H1 (cell line): ENCODE measurements around the gene SHOX. TPM values are rescaled to one million over a fixed set of nuclear protein-coding genes. Genes with fewer than 3 reads are reported as not detected.
"Not testable (repeated sequence)": the region's sequence is repeated elsewhere in the genome, so short reads cannot be mapped to it uniquely, and the experiment has no call there.

Source experiments
- CTCF ChIA-PET: fragments of 300-600 bp; sonication (Branson Sonifier 250); formaldehyde crosslinking; loops from one replicate; lab custom pipeline; 2021; ENCODE audit not compliant: partially characterized antibody; lab: Charles Lee
- POLR2A ChIA-PET: fragments of 300-600 bp; sonication (Branson Sonifier 250); formaldehyde crosslinking; loops from one replicate; lab custom pipeline; 2021; ENCODE audit warnings: inconsistent platforms; ENCODE audit not compliant: partially characterized antibody; lab: Charles Lee
- DNase-seq, 2 experiments: peaks; one replicate each; pipeline versions ENCODE4 v3.0.0 to v3.0.0-alpha.2; 2010 to 2022; ENCODE audit warnings: low spot score in 2 of 2, low read depth in 1 of 2, mixed read lengths in 1 of 2
- FAIRE-seq: peaks from 2 replicates; lab custom pipeline; 2011; peaks lifted over from hg19 to GRCh38; lab: Jason Lieb, UNC
- H2AFZ ChIP-seq: 2 replicates; pipeline ENCODE4 v1.8.1; 2012; ENCODE audit warnings: low read length, inconsistent platforms
- H2AK5ac ChIP-seq: 2 replicates; pipeline ENCODE4 v1.6.1; 2013; ENCODE audit warnings: low read depth, low read length
- H2BK120ac ChIP-seq: replicated peaks from 2 replicates; pipeline ENCODE3; 2013; ENCODE audit warnings: low read depth, low read length, inconsistent platforms
- H2BK12ac ChIP-seq: 2 replicates; pipeline ENCODE4 v1.6.1; 2013; ENCODE audit warnings: low read depth, low read length
- H2BK15ac ChIP-seq: 2 replicates; pipeline ENCODE4 v1.6.1; 2013; ENCODE audit warnings: low read length
- H2BK20ac ChIP-seq: 2 replicates; pipeline ENCODE4 v1.6.1; 2013; ENCODE audit warnings: low read length
- H2BK5ac ChIP-seq: 2 replicates; pipeline ENCODE4 v1.6.1; 2013; ENCODE audit warnings: low read depth, low read length
- H3K14ac ChIP-seq: 2 replicates; pipeline ENCODE4 v1.6.1; 2013; ENCODE audit warnings: inconsistent platforms; ENCODE audit not compliant: insufficient read length
- H3K18ac ChIP-seq: 2 replicates; pipeline ENCODE4 v1.6.1; 2013; ENCODE audit warnings: low read length; ENCODE audit errors: extremely low read depth
- H3K23ac ChIP-seq: 2 replicates; pipeline ENCODE4 v1.6.1; 2013; ENCODE audit warnings: inconsistent platforms; ENCODE audit not compliant: insufficient read length
- H3K23me2 ChIP-seq: 2 replicates; pipeline ENCODE4 v1.6.1; 2013; ENCODE audit warnings: low read depth, low read length
- H3K27ac ChIP-seq: 2 replicates; pipeline ENCODE4 v1.6.1; 2011; ENCODE audit warnings: low read depth, low read length, inconsistent platforms
- H3K27me3 ChIP-seq, 4 experiments: replicated peaks in 1 of 4; 1 replicate in 1 of 4; 2 replicates in 3 of 4; pipeline versions ENCODE4 v1.6.1 to v1.8.1; 2011 to 2013; ENCODE audit warnings: low read length in 3 of 4, mild to moderate bottlenecking in 3 of 4, inconsistent platforms in 2 of 4, mixed read lengths in 2 of 4, moderate library complexity in 1 of 4; ENCODE audit not compliant: control insufficient read depth in 3 of 4, insufficient read depth in 3 of 4; ENCODE audit errors: extremely low read depth in 1 of 4
- H3K36me3 ChIP-seq, 4 experiments: 2 replicates each; pipeline versions ENCODE4 v1.6.1 to v1.8.1; 2011 to 2013; ENCODE audit warnings: mild to moderate bottlenecking in 4 of 4, low read length in 3 of 4, moderate library complexity in 2 of 4, control low read depth in 1 of 4, inconsistent platforms in 1 of 4; ENCODE audit not compliant: insufficient read depth in 4 of 4, control insufficient read depth in 2 of 4
- H3K4ac ChIP-seq: replicated peaks from 2 replicates; pipeline ENCODE3; 2013; ENCODE audit warnings: low read length, low read depth, mixed read lengths, inconsistent platforms; ENCODE audit not compliant: insufficient read length
- H3K4me1 ChIP-seq, 4 experiments: replicated peaks in 1 of 4; 1 replicate in 1 of 4; 2 replicates in 3 of 4; pipeline versions ENCODE4 v1.6.1 to v1.8.1; 2011 to 2013; ENCODE audit warnings: low read length in 3 of 4, inconsistent platforms in 2 of 4, mixed read lengths in 1 of 4; ENCODE audit not compliant: insufficient read depth in 4 of 4, control insufficient read depth in 3 of 4
- H3K4me2 ChIP-seq, 2 experiments: 2 replicates each; pipeline versions ENCODE4 v1.6.1 to v1.8.1; 2011 to 2013; ENCODE audit warnings: low read depth in 2 of 2, low read length in 2 of 2, control low read depth in 1 of 2, inconsistent platforms in 1 of 2, mild to moderate bottlenecking in 1 of 2; ENCODE audit not compliant: insufficient read depth in 1 of 2
- H3K4me3 ChIP-seq, 4 experiments: fragments of 200-600, 300-600 bp in 1 of 4; sonication (generic), shearing (Covaris generic), sonication (Bioruptor Twin) in 1 of 4; 2 replicates each; pipeline versions ENCODE4 v1.5.1 to v1.8.1; 2011 to 2016; ENCODE audit warnings: low read length in 4 of 4, low read depth in 3 of 4, control low read depth in 2 of 4, inconsistent platforms in 2 of 4, mild to moderate bottlenecking in 2 of 4, mixed read lengths in 1 of 4, moderate library complexity in 1 of 4; ENCODE audit not compliant: insufficient read depth in 2 of 4; ENCODE audit errors: extremely low read depth in 1 of 4
- H3K56ac ChIP-seq: replicated peaks from 2 replicates; pipeline ENCODE3; 2013; ENCODE audit warnings: low read depth, mild to moderate bottlenecking, mixed read lengths, low read length, inconsistent platforms; ENCODE audit not compliant: insufficient read length
- H3K79me1 ChIP-seq: 2 replicates; pipeline ENCODE4 v1.6.1; 2013; ENCODE audit warnings: low read depth, low read length, control low read depth
- H3K79me2 ChIP-seq, 2 experiments: 2 replicates each; pipeline versions ENCODE4 v1.6.1 to v1.8.1; 2012 to 2013; ENCODE audit warnings: low read length in 2 of 2, mild to moderate bottlenecking in 2 of 2, inconsistent platforms in 1 of 2; ENCODE audit not compliant: insufficient read depth in 2 of 2, control insufficient read depth in 1 of 2
- H3K9ac ChIP-seq, 4 experiments: replicated peaks in 1 of 4; 1 replicate in 1 of 4; 2 replicates in 3 of 4; pipeline versions ENCODE4 v1.6.1 to v1.8.1; 2011 to 2013; ENCODE audit warnings: low read depth in 3 of 4, low read length in 3 of 4, control low read depth in 2 of 4, mild to moderate bottlenecking in 2 of 4, moderate library complexity in 2 of 4, inconsistent platforms in 1 of 4; ENCODE audit errors: extremely low read depth in 1 of 4
- H3K9me3 ChIP-seq, 2 experiments: 2 replicates each; pipeline versions ENCODE4 v1.6.1 to v1.8.1; 2012 to 2013; ENCODE audit warnings: mild to moderate bottlenecking in 2 of 2, moderate library complexity in 2 of 2, control low read depth in 1 of 2, inconsistent platforms in 1 of 2, low read depth in 1 of 2, low read length in 1 of 2, mixed read lengths in 1 of 2; ENCODE audit not compliant: insufficient read depth in 2 of 2
- H4K20me1 ChIP-seq, 2 experiments: replicated peaks in 1 of 2; 2 replicates each; pipeline versions ENCODE3 to v1.8.1; 2011 to 2013; ENCODE audit warnings: inconsistent platforms in 2 of 2, low read length in 2 of 2, mild to moderate bottlenecking in 1 of 2; ENCODE audit not compliant: insufficient read depth in 2 of 2, control insufficient read depth in 1 of 2
- H4K5ac ChIP-seq: 2 replicates; pipeline ENCODE4 v1.6.1; 2013; ENCODE audit warnings: low read length, low read depth, mixed read lengths, inconsistent platforms; ENCODE audit not compliant: insufficient read length
- H4K8ac ChIP-seq: 2 replicates; pipeline ENCODE4 v1.8.0; 2013; ENCODE audit warnings: mild to moderate bottlenecking, moderate library complexity, low read length, inconsistent platforms; ENCODE audit not compliant: insufficient read depth; ENCODE audit errors: extremely low read depth
- H4K91ac ChIP-seq: replicated peaks from 2 replicates; pipeline ENCODE3; 2013; ENCODE audit warnings: low read length, mixed read lengths, inconsistent platforms; ENCODE audit not compliant: insufficient read length
- SUZ12 ChIP-seq: fragments of 200-600 bp; sonication (generic); IDR thresholded peaks from 2 replicates; pipeline ENCODE4 v1.6.1; 2012; ENCODE audit warnings: mild to moderate bottlenecking, inconsistent platforms, low read length, moderate library complexity, mixed read lengths
- polyA plus RNA-seq, 7 experiments: library from polyadenylated mRNA; depleted of rRNA in 3 of 7; stranded (reverse) in 5 of 7; unstranded in 2 of 7; fragments of >200 nt in 5 of 7; fragments of 200-250 nt in 2 of 7; gene quantifications; 1 replicate in 5 of 7; 2 replicates in 1 of 7; 4 replicates in 1 of 7; pipeline versions ENCODE4 v1.2.1 to v1.2.3, GENCODE V29; 2011 to 2013; ENCODE audit warnings: missing spikeins in 2 of 7, mixed read lengths in 2 of 7
- total RNA-seq: library from RNA; stranded (reverse); fragmentation: NEBNext Ultra II Directional; extraction: Animal tissue kit (Norgen Biotek cat#: 25700); gene quantifications from 2 replicates; pipeline ENCODE4 v1.2.1, GENCODE V29; 2021

The SHOX gene
- total and polyA plus RNA-seq, 2 of the 8 experiments (the other 6 are each of a cell fraction or from before 2014, with no cell fraction given), result 0.05 to 0.15 TPM

- FAIRE-seq, H3K56ac ChIP-seq, H4K91ac ChIP-seq, CTCF ChIA-PET, POLR2A ChIA-PET, H2BK120ac ChIP-seq, H3K79me1 ChIP-seq, H3K23ac ChIP-seq, H4K5ac ChIP-seq, H2BK15ac ChIP-seq, H3K23me2 ChIP-seq, H2BK20ac ChIP-seq, H2AFZ ChIP-seq, H2BK12ac ChIP-seq, H3K36me3 ChIP-seq, DNase-seq, H3K14ac ChIP-seq, H3K27ac ChIP-seq, H3K18ac ChIP-seq, H3K4ac ChIP-seq, H3K9me3 ChIP-seq, H4K20me1 ChIP-seq, H2AK5ac ChIP-seq, H2BK5ac ChIP-seq, H3K79me2 ChIP-seq, H3K4me3 ChIP-seq, H3K9ac ChIP-seq, H4K8ac ChIP-seq: not testable (repeated sequence)
- peaks cover 0 to 16% (median 10%) of the 10 kb centered on the region in 4 experiments; a peak in 6 of 7 replicates for H3K4me1 ChIP-seq
- peaks cover 43 to 66% (median 59%) of the 10 kb centered on the region in 4 experiments for H3K27me3 ChIP-seq
- peak; percentile 5; the same call in 1 of the 2 replicates for TF ChIP-seq SUZ12
- peak overlapping the region in 1 of 2 experiments; percentile 65; a peak in 1 of 4 replicates for H3K4me2 ChIP-seq
These were observed 12.3 kb upstream of the SHOX start for GRCh38 chrX:618304-618703.
